SKM-1 (cell line): Measurements from ENCODE around the gene RPS16.
A peak's percentile ranks its signal among the peaks of the same experiment; 100 is the strongest.

Source experiments
- DNase-seq: peaks from one replicate; lab custom pipeline; 2025; ENCODE audit not compliant: unreplicated experiment; lab: John Stamatoyannopoulos, UW

The RPS16 gene

GRCh38 chr19:39449116-39449797 lies 13.5 kb upstream of the RPS16 start:
- DNase-seq, result no peak

DNA sequence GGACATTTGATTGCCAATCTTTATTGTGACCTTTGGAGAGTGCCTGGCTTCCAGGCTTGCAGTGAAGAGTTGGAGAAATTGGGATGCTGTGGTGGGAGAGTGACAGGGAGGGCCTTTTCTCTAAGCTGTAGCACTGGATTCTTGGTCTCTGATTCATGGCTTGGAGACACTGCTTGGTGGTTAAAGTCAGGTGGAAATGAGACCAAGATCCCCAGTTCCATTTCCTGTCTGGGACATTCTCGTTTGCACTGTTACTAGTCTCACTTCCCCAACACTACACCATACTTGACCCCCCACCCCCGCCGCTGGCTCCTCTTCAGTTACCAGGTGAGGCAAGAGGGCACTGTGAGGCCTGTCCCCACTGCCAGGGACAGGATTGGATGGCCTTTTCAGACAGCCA lies 12.5 kb upstream of the RPS16 start:
- DNase-seq, result no peak

GRCh38 chr19:39446365-39447084 lies 10.8 kb upstream of the RPS16 start:
- DNase-seq, result no peak

DNA sequence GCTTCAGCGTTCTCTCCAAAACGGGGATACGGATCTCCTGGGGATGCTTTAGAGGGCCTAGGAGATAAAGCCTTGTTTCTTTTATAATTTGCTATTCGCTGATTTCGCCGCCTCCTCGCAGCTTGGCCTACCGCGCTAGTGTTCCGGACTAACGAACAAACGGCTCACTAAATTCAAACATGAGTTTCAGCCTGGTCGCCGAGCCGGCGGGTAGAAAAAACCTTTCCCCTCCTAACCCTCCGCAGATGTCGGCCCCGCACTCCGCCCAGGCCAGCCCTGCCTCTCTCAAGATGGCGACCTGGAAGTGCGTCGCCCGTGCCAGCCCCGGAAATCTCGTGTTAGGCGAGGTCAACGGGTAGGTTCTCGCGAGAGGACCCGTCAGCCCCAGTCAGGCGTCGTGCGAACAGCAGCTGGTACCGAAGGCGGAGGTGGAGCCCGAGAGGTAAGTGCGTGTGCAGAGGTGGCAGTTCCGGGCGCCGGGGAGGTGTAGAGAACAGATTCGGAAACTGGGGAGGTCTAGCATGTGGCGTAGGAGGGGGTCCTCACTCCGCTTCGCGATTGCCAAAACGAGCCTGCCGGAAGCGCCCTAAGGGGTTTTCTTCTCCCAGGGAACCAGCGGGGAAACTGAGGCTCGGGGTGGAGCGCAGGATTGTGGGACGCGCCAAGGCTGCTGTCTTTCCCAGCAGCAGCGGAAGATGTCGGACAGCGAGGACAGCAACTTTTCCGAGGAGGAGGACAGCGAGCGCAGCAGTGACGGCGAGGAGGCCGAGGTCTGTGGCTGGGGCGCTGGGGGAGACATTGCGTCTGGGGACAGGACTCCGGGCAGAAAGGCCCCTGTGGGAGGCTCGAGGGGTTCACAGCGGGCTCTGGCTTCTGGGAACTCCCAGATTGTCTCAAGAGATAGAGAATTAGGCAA lies 9.7 kb upstream of the RPS16 start, which contains the start of gene SUPT5H:
Gene SUPT5H, plus strand, starts transcription at position 387 of the 916 bp plus-strand sequence. Its CDS starts 309 bp downstream, at position 696.
- DNase-seq, result peak; percentile 93

GRCh38 chr19:39444598-39445195 lies 8.9 kb upstream of the RPS16 start:
- no peak for DNase-seq

DNA sequence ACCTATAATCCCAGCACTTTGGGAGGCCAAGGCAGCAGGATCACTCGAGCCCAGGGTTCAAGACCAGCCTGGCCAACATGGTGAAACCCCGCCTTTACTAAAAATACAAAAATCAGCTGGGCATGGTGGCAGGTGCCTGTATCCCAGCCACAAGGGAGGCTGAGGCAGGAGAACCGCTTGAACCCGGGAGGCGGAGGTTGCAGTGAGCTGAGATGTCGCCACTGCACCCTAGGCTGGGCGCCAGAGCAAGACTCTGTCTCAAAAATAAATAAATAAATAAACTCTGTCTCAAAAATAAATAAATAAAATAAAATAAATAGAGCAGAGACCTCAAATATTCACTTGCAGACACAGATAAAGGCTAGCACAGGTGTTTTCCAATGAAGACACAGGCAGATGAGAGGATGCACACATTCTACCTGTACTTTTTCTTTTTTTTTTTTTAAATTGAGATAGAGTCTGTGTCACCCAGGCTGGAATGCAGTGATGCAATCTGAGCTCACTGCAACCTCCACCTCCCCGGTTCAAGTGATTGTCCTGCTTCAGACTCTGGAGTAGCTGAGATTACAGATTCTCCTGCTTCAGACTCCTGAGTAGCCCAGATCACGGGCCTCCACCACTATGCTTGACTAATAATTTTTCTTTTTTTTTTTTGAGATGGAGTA lies 2.7 kb upstream of the RPS16 start:
- no peak for DNase-seq

- no peak for DNase-seq
Measured at GRCh38 chr19:39436350-39436716, 584 bp upstream of the RPS16 start.

- DNase-seq, result no peak
Measured at GRCh38 chr19:39434123-39435076, 1.3 kb downstream of the RPS16 start.

GRCh38 chr19:39433480-39434079 lies 2.2 kb downstream of the RPS16 start:
- DNase-seq, result no peak

GRCh38 chr19:39432677-39433025 lies 3.1 kb downstream of the RPS16 start:
- no peak for DNase-seq

DNA sequence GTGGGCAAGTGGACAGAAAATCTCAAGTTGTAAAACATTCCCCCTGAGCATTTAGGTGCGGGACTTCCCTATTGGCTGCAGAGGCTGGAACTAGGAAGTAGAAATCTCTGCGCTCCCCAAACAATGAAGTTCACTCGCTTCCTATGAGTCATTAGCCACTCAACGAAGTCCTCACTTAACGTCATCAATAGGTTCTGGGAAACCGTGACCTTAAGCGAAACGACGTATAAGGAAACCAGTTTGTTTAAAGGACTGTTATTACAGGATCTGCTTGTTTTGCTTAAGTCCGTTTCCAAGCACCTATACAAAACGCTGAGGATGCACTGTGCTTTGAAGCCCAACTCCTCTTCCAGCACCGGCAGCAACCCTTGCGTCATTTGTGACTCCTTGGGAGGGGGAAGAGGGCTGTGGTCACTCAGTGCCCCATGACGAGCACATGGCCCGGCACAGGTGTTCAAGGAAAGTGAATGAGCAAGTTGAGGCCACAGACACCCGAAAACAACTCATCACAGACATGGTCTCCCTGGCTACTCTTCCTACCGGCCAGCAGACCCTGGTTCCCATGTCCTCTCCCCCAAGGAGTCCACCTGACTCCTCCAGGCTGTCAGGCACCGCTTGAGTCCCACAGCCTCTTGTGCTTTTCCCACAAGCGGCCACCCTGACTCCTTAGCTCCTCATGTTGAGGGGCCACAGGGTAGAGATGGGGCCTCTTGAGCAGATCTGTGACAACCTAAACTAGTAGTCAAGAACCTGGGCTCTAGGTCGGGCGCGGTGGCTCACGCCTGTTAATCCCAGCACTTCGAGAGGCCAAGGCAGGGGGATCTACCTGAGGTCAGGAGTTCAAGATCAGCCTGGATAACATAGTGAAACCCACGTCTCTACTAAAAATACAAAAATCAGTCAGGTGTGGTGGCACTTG lies 4.8 kb downstream of the RPS16 start:
- peak; percentile 62 for DNase-seq

DNA sequence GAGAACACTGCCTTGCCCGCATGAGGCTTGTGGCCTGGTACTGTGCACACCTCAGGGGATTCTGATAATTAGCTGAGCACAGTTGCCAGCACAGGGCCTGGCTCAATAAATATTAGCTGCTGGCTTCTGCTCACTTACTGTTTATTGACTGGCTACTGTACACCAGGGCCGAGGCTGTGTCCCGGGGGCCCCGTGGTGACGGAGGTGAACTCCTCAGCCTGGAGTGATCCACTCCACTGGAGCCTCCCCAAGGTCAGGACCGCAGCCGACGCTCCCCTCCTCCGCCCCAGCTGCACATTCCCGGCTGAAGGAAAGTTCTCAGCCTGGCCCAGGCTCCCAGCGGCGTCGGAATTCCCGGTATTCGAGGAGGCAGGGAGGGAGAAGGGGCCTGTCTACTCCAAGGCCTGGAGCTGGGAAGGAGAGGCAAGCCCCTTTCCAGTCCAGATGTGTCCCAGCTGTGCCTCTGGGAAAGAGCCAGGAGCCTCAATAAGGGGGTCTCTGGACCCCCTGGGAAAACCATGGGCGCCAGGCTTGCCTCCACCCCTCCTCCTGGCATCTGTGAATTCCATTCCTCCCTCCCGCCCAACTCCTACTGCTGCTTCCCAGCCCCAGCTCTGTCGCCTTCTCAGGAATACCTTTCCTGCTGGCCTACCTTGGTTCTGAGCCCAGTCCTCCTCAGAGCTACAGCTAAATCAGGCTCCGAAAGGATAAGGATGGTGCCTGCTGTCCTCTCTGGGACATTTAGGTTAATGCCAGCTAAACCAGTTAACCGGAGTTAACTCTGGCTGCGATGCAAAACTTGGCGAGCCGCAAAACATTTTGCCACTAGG lies 7.3 kb downstream of the RPS16 start:
- no peak for DNase-seq

DNA sequence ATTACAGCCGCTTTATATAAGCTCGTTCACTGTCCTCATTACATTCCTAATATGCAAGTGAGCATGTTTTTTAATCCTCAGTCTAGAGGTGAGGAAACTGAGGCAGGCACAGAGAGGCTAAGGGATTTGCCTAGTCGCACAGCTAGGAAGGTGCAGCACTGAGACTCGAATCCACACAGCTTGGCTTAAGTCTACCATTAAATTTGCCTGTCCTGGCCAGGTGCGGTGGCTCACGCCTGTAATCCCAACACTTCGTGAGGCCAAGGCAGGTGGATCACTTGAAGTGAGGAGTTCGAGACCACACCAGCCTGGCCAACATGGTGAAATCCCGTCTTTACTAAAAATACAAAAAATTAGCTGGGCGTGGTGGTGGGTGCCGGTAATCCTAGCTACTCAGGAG lies 8.0 kb downstream of the RPS16 start:
- DNase-seq, result no peak

- no peak for DNase-seq
Measured at GRCh38 chr19:39426170-39426569, 9.6 kb downstream of the RPS16 start.

- no peak for DNase-seq
Measured at GRCh38 chr19:39425744-39426143, 10.0 kb downstream of the RPS16 start.

DNA sequence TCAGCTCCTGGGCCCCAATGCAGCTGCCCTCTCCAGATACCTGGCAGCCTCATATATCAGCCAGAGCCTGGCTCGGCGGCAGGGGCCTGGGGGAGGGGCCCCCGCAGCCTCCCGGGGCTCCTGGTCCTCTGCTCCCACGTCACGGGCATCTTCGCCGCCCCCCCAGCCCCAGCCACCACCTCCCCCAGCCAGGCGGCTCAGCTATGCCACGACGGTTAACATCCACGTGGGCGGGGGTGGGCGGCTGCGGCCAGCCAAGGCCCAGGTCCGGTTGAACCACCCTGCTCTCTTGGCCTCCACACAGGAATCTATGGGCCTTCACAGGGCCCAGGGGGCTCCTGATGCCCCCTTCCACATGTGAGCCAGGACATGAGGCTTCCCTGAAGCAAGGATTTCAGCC lies 10.8 kb downstream of the RPS16 start:
- DNase-seq, result no peak
